Gastroesophageal sphincter (tissue), 4 donors: Measurements from ENCODE around the gene TSKU. TPM values are rescaled to one million over a fixed set of nuclear protein-coding genes. Genes with fewer than 3 reads are reported as not detected.

ENCODE experiments used
- ATAC-seq: fragments of 150-250 bp; one replicate; pipeline ENCODE4 v1.9.1; 2016; ENCODE audit warnings: mild to moderate bottlenecking, moderate library complexity
- H3K27ac ChIP-seq, 4 donors: fragments of 200-600 bp; sonication (generic) in 3 of 4; 1 replicate in 3 of 4; 2 replicates in 1 of 4; pipeline ENCODE4 v1.5.1; 2016 to 2019
- H3K27me3 ChIP-seq: fragments of 200-600 bp; sonication (generic); one replicate; pipeline ENCODE4 v1.5.1; 2019
- H3K36me3 ChIP-seq, 2 donors: fragments of 200-600 bp; sonication (generic); one replicate each; pipeline ENCODE4 v1.5.1; 2019; ENCODE audit warnings: control low read depth in 1 of 2
- H3K4me1 ChIP-seq, 3 donors: fragments of 200-600 bp; sonication (generic); 1 replicate in 2 of 3; 2 replicates in 1 of 3; pipeline ENCODE4 v1.5.1; 2016 to 2019; ENCODE audit warnings: control low read depth in 2 of 3
- H3K4me3 ChIP-seq, 2 donors: fragments of 200-600 bp; sonication (generic); one replicate each; pipeline ENCODE4 v1.5.1; 2019; ENCODE audit warnings: mild to moderate bottlenecking in 1 of 2, moderate library complexity in 1 of 2
- H3K9me3 ChIP-seq, 3 donors: fragments of 200-600 bp; sonication (generic); one replicate each; pipeline ENCODE4 v1.5.1; 2017 to 2019; ENCODE audit warnings: control low read depth in 2 of 3
- CTCF ChIP-seq, 4 experiments: fragments of 200-600 bp in 2 of 4; fragments of 450-650 bp in 2 of 4; sonication (generic) in 1 of 4; IDR thresholded peaks; one replicate each; pipeline ENCODE4 v1.5.1; 2017 to 2019; ENCODE audit warnings: antibody characterized with exemption in 4 of 4, mild to moderate bottlenecking in 2 of 4, moderate library complexity in 2 of 4
- EP300 ChIP-seq: sonication (generic); formaldehyde crosslinking; IDR thresholded peaks from one replicate; pipeline ENCODE4 v1.6.1; 2017; ENCODE audit warnings: antibody characterized with exemption, mild to moderate bottlenecking
- POLR2A ChIP-seq, 2 donors: fragments of 450-650 bp; IDR thresholded peaks; one replicate each; pipeline ENCODE4 v1.6.1; 2017; ENCODE audit warnings: antibody characterized with exemption in 2 of 2, mild to moderate bottlenecking in 2 of 2, moderate library complexity in 1 of 2
- POLR2AphosphoS5 ChIP-seq: sonication (generic); formaldehyde crosslinking; IDR thresholded peaks from one replicate; pipeline ENCODE4 v1.6.1; 2017; ENCODE audit warnings: antibody characterized with exemption
- WGBS, 2 donors: methylation state at CpG; one replicate each; pipeline ENCODE4 v1.1.5; 2018; ENCODE audit warnings: low coverage in 1 of 2; 5-methylcytosine and 5-hydroxymethylcytosine counted together
- total RNA-seq, 4 donors: library from RNA; depleted of rRNA; stranded (reverse); fragments of >200 nt; gene quantifications; one replicate each; pipeline ENCODE4 v1.1.0, GENCODE V29; 2016

Gene TSKU
- total RNA-seq, 4 donors from 2014 or later = 23.5 to 53.7 (median 38.2) TPM

DNA sequence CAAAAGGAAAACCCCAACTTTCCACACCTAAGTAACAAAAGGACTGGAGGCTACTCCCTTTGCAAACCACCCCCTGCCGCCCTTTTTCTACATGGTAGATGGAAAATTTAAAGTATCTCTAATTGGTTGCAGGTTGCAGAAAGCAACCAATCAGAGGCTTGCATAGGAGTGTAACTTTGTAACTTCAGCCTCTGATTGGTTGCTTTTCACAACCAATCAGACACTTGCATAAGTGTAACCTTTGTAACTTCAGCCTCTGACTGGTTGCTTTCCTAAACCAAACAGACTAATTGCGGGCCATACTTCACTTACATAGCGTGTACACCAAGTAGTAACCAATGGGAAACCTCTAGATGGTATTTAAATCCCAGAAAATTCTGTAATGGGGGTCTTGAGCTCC is 60.8 kb downstream of the TSKU start:
- Histone ChIP-seq H3K36me3 (no peaks in the 10 kb centered on the region), H3K9me3 (no peaks in the 10 kb centered on the region), H3K27me3 (no peaks in the 10 kb centered on the region), H3K27ac (no peak overlapping the region), H3K4me1 (no peaks in the 10 kb centered on the region), H3K4me3 (no peak overlapping the region)
- ATAC-seq = no peak
- no peak for TF ChIP-seq POLR2A (IDR thresholded peaks at IDR 0.05)
- no peak for TF ChIP-seq EP300
- TF ChIP-seq POLR2AphosphoS5 = no peak
- TF ChIP-seq CTCF (IDR thresholded peaks at IDR 0.05) = no peak
- 86 to 100% methylated on average over 2 to 3 of the region's 3 CpGs for WGBS, 2 donors

GRCh38 chr11:76844511-76844910 is 61.4 kb downstream of the TSKU start:
- 87 to 91% methylated on average over 9 to 10 of the region's 10 CpGs for WGBS, 2 donors
- Histone ChIP-seq H3K9me3 (no peaks in the 10 kb centered on the region), H3K27ac (no peak overlapping the region), H3K36me3 (no peaks in the 10 kb centered on the region), H3K27me3 (no peaks in the 10 kb centered on the region), H3K4me3 (no peak overlapping the region), H3K4me1 (no peaks in the 10 kb centered on the region)
- TF ChIP-seq CTCF (IDR thresholded peaks at IDR 0.05) (no peak), POLR2A (IDR thresholded peaks at IDR 0.05) (no peak), POLR2AphosphoS5 (no peak), EP300 (no peak)
- no peak for ATAC-seq

DNA sequence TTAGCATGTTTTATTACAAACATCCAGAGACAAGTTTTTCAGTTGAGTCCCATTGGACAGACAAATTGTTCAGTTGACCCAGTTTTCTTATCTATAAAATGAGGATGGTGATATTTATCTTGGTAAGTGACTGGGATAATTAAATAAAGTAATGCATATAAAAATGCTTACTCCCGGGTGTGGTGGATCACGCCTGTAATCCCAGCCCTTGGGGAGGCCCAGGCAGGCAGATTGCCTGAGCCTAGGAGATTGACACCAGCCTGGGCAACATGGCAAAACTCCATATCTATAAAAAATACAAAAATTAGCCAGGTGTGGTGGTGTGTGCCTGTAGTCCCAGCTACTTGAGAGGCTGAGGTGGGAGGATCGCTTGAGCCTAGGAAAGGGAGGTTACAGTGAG is 61.9 kb downstream of the TSKU start:
- no peak overlapping the region for H3K27ac ChIP-seq
- no peak for ATAC-seq
- no peaks in the 10 kb centered on the region for H3K9me3 ChIP-seq
- H3K4me3 ChIP-seq = no peak overlapping the region
- no peaks in the 10 kb centered on the region for H3K27me3 ChIP-seq
- H3K36me3 ChIP-seq = no peaks in the 10 kb centered on the region
- TF ChIP-seq POLR2AphosphoS5 (no peak), POLR2A (IDR thresholded peaks at IDR 0.05) (no peak), EP300 (no peak), CTCF (IDR thresholded peaks at IDR 0.05) (no peak)
- WGBS, 2 donors = 89 to 95% methylated on average over 2 of the region's 3 CpGs
- H3K4me1 ChIP-seq = peaks cover 0 to 5% (median 0%) of the 10 kb centered on the region in 3 donors

DNA sequence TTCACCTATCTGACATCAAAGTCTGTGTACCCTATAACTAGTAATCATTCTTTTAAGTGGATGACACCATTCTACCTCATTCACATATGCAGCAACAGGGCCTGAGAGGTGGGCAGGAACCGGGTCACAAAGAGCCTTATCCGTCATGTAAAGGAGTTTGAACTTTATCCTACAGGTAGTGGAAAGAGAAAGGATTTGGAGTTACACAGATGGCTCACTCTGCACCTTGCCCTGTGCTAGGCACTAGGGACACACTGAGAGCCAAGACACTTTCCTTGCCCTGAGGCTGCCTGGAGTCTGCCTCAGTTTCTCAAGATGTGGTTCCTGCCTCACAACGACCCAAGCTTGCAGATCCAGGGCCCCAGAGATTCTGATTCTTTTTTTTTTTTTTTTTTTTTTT is 63.3 kb downstream of the TSKU start:
- ATAC-seq = no peak
- TF ChIP-seq CTCF (IDR thresholded peaks at IDR 0.05) (no peak), POLR2AphosphoS5 (no peak), POLR2A (IDR thresholded peaks at IDR 0.05) (no peak), EP300 (no peak)
- no peak overlapping the region for H3K27ac ChIP-seq
- no peaks in the 10 kb centered on the region for H3K36me3 ChIP-seq
- no peaks in the 10 kb centered on the region for H3K27me3 ChIP-seq
- WGBS, 2 donors = 63 to 65% methylated on average over 2 to 3 of the region's 3 CpGs
- H3K4me3 ChIP-seq = no peak overlapping the region
- peaks cover 0 to 19% (median 0%) of the 10 kb centered on the region in 3 donors for H3K4me1 ChIP-seq
- no peaks in the 10 kb centered on the region for H3K9me3 ChIP-seq

Other genes with a start within 250 kb of the TSKU start
- 10 to 100 TPM; 22.7 to 37.6 (median 31.1) TPM for gene LRRC32, start 112.6 kb upstream of the TSKU start, total RNA-seq
- gene ACER3, start 77.6 kb downstream of the TSKU start, total RNA-seq = 10 to 100 TPM in 3 of 4 donors, 1 to 10 TPM in 1; 9.3 to 25.7 (median 14.2) TPM